Keratinocyte (primary cell): Measurements from ENCODE around the gene GLUL.

Experiments
- CTCF ChIP-seq, 3 experiments: IDR thresholded peaks in 1 of 3; conservative IDR thresholded peaks in 1 of 3; optimal IDR thresholded peaks in 1 of 3; 2 replicates in 2 of 3; 3 replicates in 1 of 3; pipeline versions ENCODE3 to v1.5.1; 2011; ENCODE audit warnings: low read length in 3 of 3, mild to moderate bottlenecking in 3 of 3, moderate library complexity in 2 of 3, control low read depth in 1 of 3, inconsistent platforms in 1 of 3; ENCODE audit not compliant: insufficient read depth in 2 of 3; ENCODE audit errors: extremely low read depth in 1 of 3
- EZH2 ChIP-seq: IDR thresholded peaks from one replicate; pipeline ENCODE4 v1.6.1; 2012; ENCODE audit warnings: inconsistent platforms, mild to moderate bottlenecking, low read length, moderate library complexity

- TF ChIP-seq CTCF (optimal IDR thresholded peaks at IDR 0.05 in 1 of 3, IDR thresholded peaks at IDR 0.05 in 1 of 3, conservative IDR thresholded peaks at IDR 0.05 in 1 of 3; ENCODE audit: extremely low read depth in 1 of 3, insufficient read depth in 2 of 3, low read length in 3 of 3) (no peak), EZH2 (no peak)
These were observed 51.1 kb downstream of the GLUL start for GRCh38 chr1:182340233-182341058.
